ENCODE data around the gene ERFE.

Gene ERFE

DNA sequence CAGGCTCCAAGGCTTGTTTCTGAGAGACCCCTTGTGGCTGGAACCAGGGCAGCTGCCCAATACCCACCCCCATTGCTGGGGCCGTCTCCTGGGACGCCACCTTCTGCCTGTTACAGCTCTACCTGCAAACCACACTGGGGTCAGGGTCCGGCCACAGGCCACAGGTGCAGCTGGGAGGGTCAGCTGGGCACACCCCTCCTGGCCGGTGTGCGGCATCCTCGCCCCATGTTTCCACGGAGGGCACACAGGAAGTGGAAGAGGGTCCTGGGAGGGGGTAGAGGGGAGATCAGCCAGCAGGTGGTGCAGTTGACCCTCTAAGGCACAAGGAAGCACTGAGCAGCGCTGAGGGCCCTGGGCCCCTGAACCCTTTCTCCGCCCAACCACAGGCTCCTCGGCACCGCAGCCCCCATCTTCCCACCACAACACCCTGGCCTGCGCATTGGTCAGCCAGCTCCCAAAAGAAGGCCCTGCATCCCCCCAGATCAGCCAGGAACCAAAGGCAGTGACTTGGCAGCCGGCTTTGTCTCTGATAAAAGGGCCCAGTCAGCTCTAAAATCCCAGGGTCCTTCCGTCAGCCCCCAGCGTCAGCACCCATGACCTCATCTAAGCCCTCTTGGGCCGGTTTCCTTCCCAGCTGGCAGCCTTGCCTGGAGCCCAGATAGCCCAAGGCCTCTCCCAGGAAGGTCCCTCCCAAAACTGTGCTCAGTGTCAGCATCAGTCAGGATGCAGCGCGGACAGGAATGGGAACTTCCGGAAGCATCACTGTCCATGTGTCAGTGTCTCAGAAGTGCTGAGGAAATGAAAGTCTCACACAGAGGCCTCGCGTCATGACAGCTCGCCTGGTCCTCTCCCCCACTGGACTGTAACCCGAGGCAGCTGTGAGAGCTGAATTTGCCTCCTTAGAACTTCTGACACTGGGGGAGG lies 1.7 kb downstream of the ERFE start:
- no peak overlapping the region for H2AFZ ChIP-seq (ENCODE audit: low read length)
- H3K36me3 ChIP-seq (replicated peaks; ENCODE audit: insufficient read depth, low read length), result no peaks in the 10 kb centered on the region
- H3F3A ChIP-seq (ENCODE audit: insufficient read depth, low read length), result no peaks in the 10 kb centered on the region
- H3K9me3 ChIP-seq (replicated peaks; ENCODE audit: insufficient read depth, low read length), result no peaks in the 10 kb centered on the region
- H3K9me2 ChIP-seq (replicated peaks; ENCODE audit: insufficient read depth, low read length), result no peaks in the 10 kb centered on the region
- no peak overlapping the region for H3K9ac ChIP-seq (ENCODE audit: low read length)
- no peak overlapping the region for H3K4me3 ChIP-seq (ENCODE audit: low read length)
- TF ChIP-seq, protein P1, sequence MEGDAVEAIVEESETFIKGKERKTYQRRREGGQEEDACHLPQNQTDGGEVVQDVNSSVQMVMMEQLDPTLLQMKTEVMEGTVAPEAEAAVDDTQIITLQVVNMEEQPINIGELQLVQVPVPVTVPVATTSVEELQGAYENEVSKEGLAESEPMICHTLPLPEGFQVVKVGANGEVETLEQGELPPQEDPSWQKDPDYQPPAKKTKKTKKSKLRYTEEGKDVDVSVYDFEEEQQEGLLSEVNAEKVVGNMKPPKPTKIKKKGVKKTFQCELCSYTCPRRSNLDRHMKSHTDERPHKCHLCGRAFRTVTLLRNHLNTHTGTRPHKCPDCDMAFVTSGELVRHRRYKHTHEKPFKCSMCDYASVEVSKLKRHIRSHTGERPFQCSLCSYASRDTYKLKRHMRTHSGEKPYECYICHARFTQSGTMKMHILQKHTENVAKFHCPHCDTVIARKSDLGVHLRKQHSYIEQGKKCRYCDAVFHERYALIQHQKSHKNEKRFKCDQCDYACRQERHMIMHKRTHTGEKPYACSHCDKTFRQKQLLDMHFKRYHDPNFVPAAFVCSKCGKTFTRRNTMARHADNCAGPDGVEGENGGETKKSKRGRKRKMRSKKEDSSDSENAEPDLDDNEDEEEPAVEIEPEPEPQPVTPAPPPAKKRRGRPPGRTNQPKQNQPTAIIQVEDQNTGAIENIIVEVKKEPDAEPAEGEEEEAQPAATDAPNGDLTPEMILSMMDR (IDR thresholded peaks at IDR 0.05; ENCODE audit: low read length), result no peak; the same call in none of the 2 replicates
- TF ChIP-seq EZH2 (optimal IDR thresholded peaks at IDR 0.05; ENCODE audit: low read depth, low read length) (no peak), EZH2phosphoT487 (IDR thresholded peaks at IDR 0.05; ENCODE audit: low read length) (no peak)
- no peak overlapping the region; the same call in 1 of the 2 replicates for H3K4me2 ChIP-seq (ENCODE audit: low read depth, low read length)
- no peaks in the 10 kb centered on the region for H3K4me1 ChIP-seq (ENCODE audit: low read length)
- DNase-seq, result no peak
- H4K20me1 ChIP-seq (ENCODE audit: insufficient read depth, low read length), result no peaks in the 10 kb centered on the region
- no peak overlapping the region for H3K27ac ChIP-seq (ENCODE audit: low read length)
- no peaks in the 10 kb centered on the region for H3K27me3 ChIP-seq (replicated peaks; ENCODE audit: insufficient read depth, low read length)
- no peaks in the 10 kb centered on the region for H3K79me2 ChIP-seq (ENCODE audit: low read length)

- no peaks in the 10 kb centered on the region for H3K27me3 ChIP-seq (replicated peaks; ENCODE audit: insufficient read depth, low read length)
- no peaks in the 10 kb centered on the region for H3F3A ChIP-seq (ENCODE audit: insufficient read depth, low read length)
- H2AFZ ChIP-seq (ENCODE audit: low read length), result no peak overlapping the region
Measured at GRCh38 chr2:238161291-238162051, 2.7 kb downstream of the ERFE start.

DNA sequence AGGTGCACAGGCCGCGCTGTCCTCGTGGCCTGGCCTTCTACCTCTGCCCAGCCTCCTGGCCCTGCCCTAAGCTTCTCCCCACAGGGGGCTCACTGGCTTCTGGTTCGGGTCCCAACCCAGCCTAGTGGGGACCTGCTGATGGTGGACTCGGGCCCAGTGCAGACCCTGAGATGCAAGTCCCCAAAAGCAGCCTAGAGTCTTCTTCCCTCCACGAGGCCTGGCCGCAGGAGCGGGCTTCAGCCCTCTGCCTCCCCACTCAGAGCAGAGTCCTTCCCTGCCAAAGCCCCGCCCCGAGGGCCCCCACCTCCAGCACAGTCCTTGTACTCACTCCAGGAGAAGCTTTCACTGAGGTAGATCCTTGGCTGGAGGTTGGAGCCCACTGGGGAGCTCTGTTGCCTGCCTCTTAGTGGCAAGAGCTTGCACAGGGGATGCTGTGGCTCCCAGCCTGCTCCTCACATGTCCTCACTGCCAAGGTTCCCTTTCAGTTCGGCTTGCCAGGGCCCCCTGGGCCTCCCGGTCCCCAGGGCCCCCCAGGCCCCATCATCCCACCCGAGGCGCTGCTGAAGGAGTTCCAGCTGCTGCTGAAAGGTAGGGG lies 3.6 kb downstream of the ERFE start:
- DNase-seq, result no peak
- Histone ChIP-seq H3K9me2 (replicated peaks; ENCODE audit: insufficient read depth, low read length) (no peaks in the 10 kb centered on the region), H3K27ac (ENCODE audit: low read length) (no peak overlapping the region), H3K9me3 (replicated peaks; ENCODE audit: insufficient read depth, low read length) (no peaks in the 10 kb centered on the region), H3K27me3 (replicated peaks; ENCODE audit: insufficient read depth, low read length) (no peaks in the 10 kb centered on the region), H3K4me1 (ENCODE audit: low read length) (no peaks in the 10 kb centered on the region), H3K4me3 (ENCODE audit: low read length) (no peak overlapping the region), H3K4me2 (ENCODE audit: low read depth, low read length) (no peak overlapping the region), H3K9ac (ENCODE audit: low read length) (no peak overlapping the region), H3K79me2 (ENCODE audit: low read length) (no peaks in the 10 kb centered on the region), H3K36me3 (replicated peaks; ENCODE audit: insufficient read depth, low read length) (no peaks in the 10 kb centered on the region), H3F3A (ENCODE audit: insufficient read depth, low read length) (no peaks in the 10 kb centered on the region), H2AFZ (ENCODE audit: low read length) (no peak overlapping the region), H4K20me1 (ENCODE audit: insufficient read depth, low read length) (no peaks in the 10 kb centered on the region)
- TF ChIP-seq EZH2phosphoT487 (IDR thresholded peaks at IDR 0.05; ENCODE audit: low read length), result no peak
- TF ChIP-seq EZH2 (optimal IDR thresholded peaks at IDR 0.05; ENCODE audit: low read depth, low read length), result no peak
- TF ChIP-seq, protein P1 (IDR thresholded peaks at IDR 0.05; ENCODE audit: low read length), result no peak

More at GRCh38 chr2:238161291-238162051, 2.7 kb downstream of the ERFE start:
- Histone ChIP-seq H3K9me3 (replicated peaks; ENCODE audit: insufficient read depth, low read length) (no peaks in the 10 kb centered on the region), H3K36me3 (replicated peaks; ENCODE audit: insufficient read depth, low read length) (no peaks in the 10 kb centered on the region), H4K20me1 (ENCODE audit: insufficient read depth, low read length) (no peaks in the 10 kb centered on the region), H3K4me1 (ENCODE audit: low read length) (no peaks in the 10 kb centered on the region), H3K79me2 (ENCODE audit: low read length) (no peaks in the 10 kb centered on the region), H3K4me3 (ENCODE audit: low read length) (no peak overlapping the region), H3K9ac (ENCODE audit: low read length) (no peak overlapping the region), H3K27ac (ENCODE audit: low read length) (no peak overlapping the region), H3K9me2 (replicated peaks; ENCODE audit: insufficient read depth, low read length) (no peaks in the 10 kb centered on the region), H3K4me2 (ENCODE audit: low read depth, low read length) (no peak overlapping the region)
- DNase-seq, result no peak
- TF ChIP-seq EZH2 (optimal IDR thresholded peaks at IDR 0.05; ENCODE audit: low read depth, low read length) (no peak), EZH2phosphoT487 (IDR thresholded peaks at IDR 0.05; ENCODE audit: low read length) (no peak)
- TF ChIP-seq, protein P1 (IDR thresholded peaks at IDR 0.05; ENCODE audit: low read length), result no peak
